ENCODE data around the gene CNTN1. TPM values are rescaled to one million over a fixed set of nuclear protein-coding genes. Genes with fewer than 3 reads are reported as not detected.

The CNTN1 gene
- total RNA-seq, 1 experiment from 2014 or later: 44.9 TPM

GRCh38 chr12:40768125-40768864 lies 76.1 kb downstream of the CNTN1 start:
- DNase-seq (ENCODE audit: extremely low read depth, low read depth): no peak

DNA sequence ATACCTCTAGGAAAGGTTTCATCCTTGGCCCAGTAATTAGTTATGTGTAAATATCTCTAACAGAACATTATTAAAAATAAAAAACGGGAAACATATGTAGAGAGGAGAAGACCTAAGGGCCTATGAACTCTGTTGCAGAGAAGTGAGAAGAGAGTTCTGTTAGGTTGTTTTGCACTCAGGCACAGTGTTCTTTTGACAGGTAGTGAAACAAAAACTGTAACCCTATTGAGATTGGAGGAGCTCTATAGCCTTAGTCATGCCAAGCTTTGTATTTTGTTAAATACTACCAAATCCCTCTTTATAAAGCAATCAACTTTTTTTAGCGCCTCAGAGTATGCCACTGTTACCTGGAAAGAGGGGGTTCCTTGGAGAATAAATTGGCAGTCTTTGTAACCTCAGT lies 77.6 kb downstream of the CNTN1 start:
- DNase-seq (ENCODE audit: extremely low read depth, low read depth): no peak

- DNase-seq (ENCODE audit: extremely low read depth, low read depth): no peak
Measured at GRCh38 chr12:40770781-40771180, 78.5 kb downstream of the CNTN1 start.

- no peak for DNase-seq (ENCODE audit: extremely low read depth, low read depth)
Measured at GRCh38 chr12:40775661-40776060, 83.4 kb downstream of the CNTN1 start.

DNA sequence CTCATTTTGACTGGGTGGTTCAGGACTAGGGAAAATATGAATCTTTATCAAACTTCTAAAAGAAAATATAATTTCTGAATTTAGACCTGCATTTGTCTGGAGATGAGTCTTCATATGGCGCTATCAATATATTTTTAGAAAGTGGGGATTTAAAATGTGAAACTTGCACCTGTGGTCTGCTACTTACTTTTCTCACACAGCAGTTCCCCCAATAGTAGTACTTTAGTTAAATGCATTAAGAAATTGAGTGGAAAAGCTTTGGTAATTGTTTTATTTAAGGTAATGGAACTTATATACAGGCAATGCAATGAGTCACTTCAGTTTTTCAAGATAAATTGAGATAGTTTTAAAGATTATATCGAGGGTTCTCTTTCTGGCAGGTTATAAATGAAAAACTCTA lies 91.9 kb downstream of the CNTN1 start:
- no peak for DNase-seq (ENCODE audit: extremely low read depth, low read depth)

DNA sequence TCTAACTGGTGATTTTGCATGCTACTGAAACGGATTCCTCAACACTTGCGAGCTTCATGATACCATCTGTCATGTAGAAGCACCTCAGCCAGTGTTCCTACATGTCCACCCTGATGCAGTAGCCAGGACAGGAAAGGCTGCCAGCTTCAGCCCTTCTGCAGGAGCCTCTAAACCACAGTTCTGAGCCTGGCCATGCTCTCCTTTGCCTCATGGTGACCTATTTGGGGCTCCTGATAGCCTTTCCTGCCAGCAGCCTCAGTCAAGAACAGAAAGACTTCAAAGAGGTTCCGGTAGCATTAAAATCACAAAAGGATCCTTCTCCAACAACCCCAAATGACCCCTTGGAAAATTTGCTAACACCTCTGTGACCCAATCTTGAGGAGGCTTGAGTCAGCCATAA lies 96.0 kb downstream of the CNTN1 start:
- DNase-seq (ENCODE audit: extremely low read depth, low read depth): no peak

DNA sequence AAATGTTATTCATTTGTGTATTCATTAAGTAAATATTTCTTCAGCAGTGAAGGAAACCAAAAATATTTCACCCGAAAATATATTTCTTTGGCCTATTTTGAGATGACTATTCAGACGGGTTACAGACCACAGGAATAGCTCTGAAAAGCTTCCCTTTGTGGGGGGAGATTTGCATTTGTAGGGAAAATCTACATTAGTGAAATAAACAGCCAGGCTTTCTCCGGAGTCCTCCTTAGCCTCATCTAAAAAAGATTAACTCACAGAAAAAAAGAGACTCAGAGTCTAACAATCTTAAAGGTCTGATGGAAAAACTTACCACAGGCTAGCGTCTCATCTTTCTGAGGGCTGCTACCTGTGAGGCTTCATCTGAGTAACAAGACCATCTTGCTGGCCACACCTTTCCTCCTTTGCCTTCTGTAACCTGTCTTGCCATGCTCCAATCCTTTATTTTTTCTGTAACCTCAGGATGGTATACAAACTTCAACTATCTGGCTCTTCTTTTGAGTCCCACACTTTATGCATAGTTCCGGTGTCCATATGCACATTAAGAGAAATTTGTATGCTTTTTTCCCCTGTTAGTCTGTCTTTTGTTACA lies 100.7 kb downstream of the CNTN1 start:
- no peak for DNase-seq (ENCODE audit: extremely low read depth, low read depth)

- DNase-seq (ENCODE audit: extremely low read depth, low read depth): no peak
Measured at GRCh38 chr12:40793471-40793870, 101.2 kb downstream of the CNTN1 start.

DNA sequence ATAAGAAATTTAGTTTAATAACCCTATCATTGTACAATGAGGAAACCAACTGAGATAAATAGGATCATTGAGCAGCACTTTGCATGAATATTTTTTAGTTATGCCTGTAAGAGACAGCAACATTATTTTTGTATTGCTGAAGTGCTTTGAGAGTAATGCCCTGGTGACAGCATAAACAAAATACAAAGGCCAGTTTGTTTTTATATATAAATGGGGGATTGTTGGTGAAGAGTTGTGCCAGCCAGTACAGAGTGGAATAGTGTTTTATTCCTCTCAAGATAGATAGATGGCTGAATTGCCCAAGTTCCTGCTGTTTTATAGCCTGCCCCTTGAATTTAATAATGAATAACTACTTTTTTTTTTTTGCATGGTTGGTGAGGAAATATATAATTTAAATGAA lies 101.8 kb downstream of the CNTN1 start:
- no peak for DNase-seq (ENCODE audit: extremely low read depth, low read depth)

DNA sequence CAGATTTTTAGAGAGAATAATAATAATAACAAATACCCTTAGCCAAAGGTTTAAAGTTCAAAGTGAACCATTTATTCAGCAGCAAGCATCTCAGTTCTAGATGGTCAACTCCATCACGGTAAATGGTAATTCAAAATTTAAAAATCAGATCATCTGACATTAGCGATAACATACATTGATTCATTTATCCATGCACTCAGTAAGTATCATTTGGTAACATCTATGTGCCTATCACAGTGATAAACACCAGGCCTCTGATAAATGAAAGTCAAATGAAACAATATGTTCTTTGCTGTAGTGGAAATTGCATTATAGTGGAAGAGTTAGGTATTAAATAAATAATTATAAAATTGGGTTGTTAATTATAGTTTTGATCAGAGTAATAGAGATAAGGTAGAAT lies 108.8 kb downstream of the CNTN1 start:
- no peak for DNase-seq (ENCODE audit: extremely low read depth, low read depth)

- no peak for DNase-seq (ENCODE audit: extremely low read depth, low read depth)
Measured at GRCh38 chr12:40801861-40802260, 109.6 kb downstream of the CNTN1 start.

DNA sequence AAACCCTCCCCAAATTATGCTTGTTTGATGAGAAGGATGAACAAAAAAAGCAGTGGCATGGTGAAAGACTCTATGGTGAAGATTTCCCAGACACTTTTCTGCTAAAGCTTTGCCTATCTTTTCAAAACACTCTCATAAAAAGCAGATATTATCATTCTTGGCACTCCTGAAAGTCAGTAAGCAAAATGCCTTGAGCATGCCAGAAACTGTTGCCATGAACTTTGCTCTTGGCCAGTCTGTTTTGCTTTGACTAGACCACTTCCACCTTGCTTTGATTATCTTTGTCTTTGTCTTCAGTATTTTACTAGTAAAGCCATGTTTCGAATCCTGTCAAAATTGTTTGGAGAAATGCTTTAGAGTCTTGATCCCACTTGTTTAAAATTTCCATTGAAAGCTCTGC lies 110.4 kb downstream of the CNTN1 start:
- no peak for DNase-seq (ENCODE audit: extremely low read depth, low read depth)

- no peak for DNase-seq (ENCODE audit: extremely low read depth, low read depth)
Measured at GRCh38 chr12:40819436-40820108, 127.3 kb downstream of the CNTN1 start.

DNA sequence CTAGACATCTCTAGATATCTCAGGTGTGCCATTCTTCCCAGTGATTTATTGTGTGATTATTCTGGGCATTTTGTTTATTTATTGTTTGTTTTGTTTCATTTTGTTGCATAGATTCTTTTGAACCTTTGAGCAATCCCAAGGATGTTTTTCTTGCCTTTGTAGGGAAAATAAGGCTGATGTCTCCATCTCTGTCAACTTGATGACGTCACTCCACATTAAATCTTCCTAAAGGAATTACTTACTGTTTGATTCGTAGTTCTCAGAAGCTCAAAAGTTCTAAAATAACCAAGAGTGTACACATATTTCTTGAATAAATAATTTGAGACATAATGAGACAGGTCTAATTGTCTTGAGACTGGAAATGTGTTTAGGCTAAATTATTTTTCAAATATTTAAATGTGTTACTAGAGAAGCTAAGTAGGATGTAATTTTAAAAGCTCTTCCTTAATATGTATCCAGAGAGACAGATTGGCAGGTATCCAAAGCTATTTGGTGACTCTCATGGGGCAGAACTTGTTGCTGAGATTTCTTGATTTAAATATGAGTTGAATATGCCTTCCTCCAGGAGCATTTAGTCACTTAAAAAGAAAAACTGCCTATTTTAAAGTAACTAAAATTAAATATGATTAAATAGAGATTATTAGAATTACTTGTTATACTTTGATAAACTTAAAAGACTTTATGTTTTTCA lies 128.7 kb downstream of the CNTN1 start:
- DNase-seq (ENCODE audit: extremely low read depth, low read depth): no peak

DNA sequence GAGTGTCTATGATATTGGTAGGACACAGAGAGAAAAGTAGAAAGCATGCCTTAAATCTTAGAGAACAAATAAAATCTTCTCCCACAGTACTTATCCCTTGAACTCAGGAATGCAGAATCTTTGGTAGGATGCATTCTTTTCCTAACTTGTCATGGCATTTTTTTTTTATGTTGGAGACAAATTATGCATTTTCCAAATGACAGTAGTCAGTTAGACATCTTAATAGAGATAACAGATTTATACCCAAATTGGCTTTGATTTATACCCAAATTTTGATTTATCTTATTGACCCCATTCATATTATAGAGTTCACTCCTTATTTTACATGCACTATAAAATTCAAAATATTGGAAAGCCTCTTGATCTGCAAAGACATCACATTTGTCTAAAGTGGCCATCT lies 132.9 kb downstream of the CNTN1 start:
- no peak for DNase-seq (ENCODE audit: extremely low read depth, low read depth)

- no peak for DNase-seq (ENCODE audit: extremely low read depth, low read depth)
Measured at GRCh38 chr12:40827683-40828592, 135.7 kb downstream of the CNTN1 start.

DNA sequence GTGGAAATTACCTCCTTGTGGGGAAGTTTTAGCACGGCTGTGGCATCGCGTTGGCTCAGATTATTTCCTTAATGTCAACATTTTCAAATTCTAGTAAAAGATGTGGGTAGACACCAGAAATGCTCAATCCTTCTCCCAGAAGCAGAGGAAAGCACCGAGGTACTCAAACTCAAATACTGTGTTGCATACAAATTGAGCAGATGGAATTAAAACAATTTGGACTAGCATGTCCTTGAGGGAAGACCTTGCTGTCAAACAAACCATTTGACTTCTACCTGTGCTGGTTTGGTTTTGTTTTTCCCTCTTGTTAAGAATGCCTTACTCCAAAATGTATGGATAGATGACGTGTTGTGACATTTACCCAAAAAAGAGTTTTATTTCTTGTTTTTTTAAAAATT lies 136.4 kb downstream of the CNTN1 start:
- DNase-seq (ENCODE audit: extremely low read depth, low read depth): no peak

- peak; percentile 30 for DNase-seq (ENCODE audit: extremely low read depth, low read depth)
Measured at GRCh38 chr12:40829738-40830144, 137.5 kb downstream of the CNTN1 start.

DNA sequence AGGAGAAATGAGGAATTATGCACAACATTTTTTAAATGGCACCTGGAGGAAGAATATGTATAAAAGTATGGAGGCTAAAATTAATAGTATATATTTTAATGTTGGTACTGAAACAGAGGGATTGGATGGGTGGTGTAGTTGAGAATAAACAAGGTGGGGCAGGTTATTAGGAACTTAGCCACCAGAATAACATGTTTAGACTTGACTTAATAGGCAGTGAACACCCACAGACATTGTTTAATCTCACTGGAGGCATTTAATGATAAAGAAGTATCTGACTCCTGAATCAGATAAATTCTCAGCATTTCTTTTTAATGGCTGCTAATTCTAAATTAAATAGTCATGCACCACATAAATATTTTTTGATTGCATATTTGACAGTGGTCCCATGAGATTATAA lies 139.7 kb downstream of the CNTN1 start:
- no peak for DNase-seq (ENCODE audit: extremely low read depth, low read depth)

DNA sequence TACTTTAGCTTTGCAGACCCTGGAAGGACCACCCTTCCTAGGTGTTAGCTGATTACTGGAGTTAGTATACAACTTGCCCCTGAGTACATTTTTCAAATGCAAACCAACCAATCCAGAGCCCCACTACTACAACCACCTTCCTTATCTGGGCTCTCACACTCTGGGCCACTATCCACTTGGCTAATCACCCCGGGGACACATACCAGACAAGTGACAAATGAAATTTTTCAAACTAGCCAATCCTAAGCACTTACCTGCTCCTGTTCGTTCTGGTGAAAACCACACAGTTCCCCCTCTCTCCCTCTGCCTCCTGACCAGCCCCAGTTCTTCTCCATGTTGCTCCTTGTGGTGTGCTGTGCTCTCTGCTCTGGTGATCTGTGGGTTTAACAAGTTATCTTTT lies 140.4 kb downstream of the CNTN1 start:
- DNase-seq (ENCODE audit: extremely low read depth, low read depth): no peak
